KOPT-K1 (cell line): ENCODE results near the gene GGCT.

Experiments
- H3K27ac ChIP-seq: fragments of 200-600 bp; sonication (generic); 2 replicates; pipeline ENCODE4 v1.5.1; 2016; ENCODE audit warnings: antibody characterized with exemption, mild to moderate bottlenecking, low read depth, low read length; ENCODE audit not compliant: poor library complexity, severe bottlenecking
- H3K36me3 ChIP-seq: fragments of 200-600 bp; sonication (generic); 2 replicates; pipeline ENCODE4 v1.5.1; 2017; ENCODE audit warnings: antibody characterized with exemption, mild to moderate bottlenecking, low read length, moderate library complexity; ENCODE audit not compliant: insufficient read depth
- H3K9me3 ChIP-seq: fragments of 200-600 bp; sonication (generic); 2 replicates; pipeline ENCODE4 v1.5.1; 2017; ENCODE audit warnings: antibody characterized with exemption, low read length, mild to moderate bottlenecking; ENCODE audit not compliant: insufficient read depth, poor library complexity, severe bottlenecking

The GGCT gene

DNA sequence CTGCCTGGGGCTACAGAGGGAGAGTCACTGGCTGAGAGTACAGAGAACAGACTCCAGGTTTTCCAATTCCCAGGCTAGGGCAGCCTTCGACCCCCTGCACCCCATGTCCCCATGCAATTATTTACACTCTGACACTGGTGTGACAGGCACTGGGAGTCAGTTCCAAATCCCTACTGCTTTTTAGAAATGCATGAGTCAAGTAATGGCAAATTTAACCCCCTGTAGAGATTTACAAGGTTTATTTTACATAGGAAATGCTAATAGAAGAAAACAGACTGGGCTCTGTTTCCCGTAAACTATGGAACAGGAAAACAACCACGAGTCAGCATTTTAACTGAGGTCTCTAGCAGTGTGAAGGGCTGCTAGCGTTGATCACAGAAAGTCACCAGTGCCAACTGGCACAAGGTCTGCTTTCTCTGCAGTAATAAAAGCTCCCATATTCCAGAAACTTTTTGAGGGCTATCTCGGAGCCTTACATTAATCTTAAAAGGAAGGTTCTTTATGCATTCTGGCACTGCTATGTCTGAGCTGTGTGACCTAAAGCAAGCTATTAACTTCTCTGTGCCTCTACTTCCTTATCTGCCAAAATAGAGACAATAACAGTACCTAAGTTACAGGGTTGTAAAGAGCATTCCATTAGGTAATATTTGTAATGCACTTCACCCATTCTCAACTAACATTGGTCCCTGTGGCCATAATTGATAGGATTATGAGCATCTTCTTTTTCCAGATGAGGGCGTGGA is 54.2 kb downstream of the GGCT start:
- Histone ChIP-seq H3K9me3 (no peaks in the 10 kb centered on the region), H3K27ac (no peak overlapping the region), H3K36me3 (peaks cover 99% of the 10 kb centered on the region)

GRCh38 chr7:30448461-30449189 is 56.0 kb downstream of the GGCT start:
- no peaks in the 10 kb centered on the region for H3K9me3 ChIP-seq
- H3K27ac ChIP-seq = no peak overlapping the region
- H3K36me3 ChIP-seq = peaks cover 84% of the 10 kb centered on the region

DNA sequence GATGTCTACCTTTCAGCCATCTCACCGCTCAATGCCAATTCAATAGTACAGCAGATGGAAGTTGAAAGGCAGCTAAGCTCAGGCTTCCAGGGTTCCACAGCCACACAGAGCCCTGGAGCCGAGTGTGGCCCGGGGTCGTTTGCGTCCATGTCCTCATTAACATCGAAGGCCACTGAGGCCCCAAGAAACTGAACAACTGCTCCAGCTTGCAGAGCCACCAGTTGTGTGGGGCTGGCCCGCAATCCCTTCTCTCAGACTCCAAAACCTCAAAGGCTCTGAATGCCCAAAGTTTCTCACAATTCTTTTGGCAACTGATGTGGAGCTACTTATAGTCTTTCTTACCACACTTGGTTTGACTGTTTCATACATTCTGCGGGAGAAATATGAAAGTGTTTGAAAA is 57.2 kb downstream of the GGCT start:
- Histone ChIP-seq H3K27ac (no peak overlapping the region), H3K36me3 (peaks cover 73% of the 10 kb centered on the region)

More for the DNA sequence above, 57.2 kb downstream of the GGCT start:
- H3K9me3 ChIP-seq = no peaks in the 10 kb centered on the region
